ENCODE results near the gene LST1.
"Not testable (repeated sequence)": the region's sequence is repeated elsewhere in the genome, so short reads cannot be mapped to it uniquely, and the experiment has no call there.

The LST1 gene

GRCh38 chr6:31581434-31582229 is 4.4 kb upstream of the LST1 start:
- no peaks in the 10 kb centered on the region for H3K36me3 ChIP-seq (ENCODE audit: control insufficient read depth in 2 of 2, insufficient read depth in 2 of 2, low read length in 2 of 2)
- no peaks in the 10 kb centered on the region for H3K9me3 ChIP-seq (ENCODE audit: control insufficient read depth in 2 of 2, low read length in 2 of 2)
- peak overlapping the region; percentile 79 for H3K27ac ChIP-seq (ENCODE audit: low read length)
- peaks cover 19% of the 10 kb centered on the region for H3K4me1 ChIP-seq (ENCODE audit: control insufficient read depth, insufficient read depth, low read length)
- peak overlapping the region; percentile 88 to 91 for H3K9ac ChIP-seq (ENCODE audit: low read length in 2 of 2)
- H3K4me3 ChIP-seq (ENCODE audit: low read length in 2 of 2): peak overlapping the region; percentile 92 to 94
- H3K27me3 ChIP-seq (ENCODE audit: control insufficient read depth in 1 of 2, insufficient read depth in 2 of 2, low read length in 2 of 2): peaks cover under 1% of the 10 kb centered on the region in 2 donors

- Histone ChIP-seq H3K9ac (ENCODE audit: low read length in 2 of 2) (peak within 1 kb of the TSS; percentile 88 to 91), H3K27ac (ENCODE audit: low read length) (peak within 1 kb of the TSS; percentile 79), H3K27me3 (ENCODE audit: control insufficient read depth in 1 of 2, insufficient read depth in 2 of 2, low read length in 2 of 2) (peaks cover 2 to 6% of the 10 kb centered on the region in 2 donors), H3K36me3 (ENCODE audit: control insufficient read depth in 2 of 2, insufficient read depth in 2 of 2, low read length in 2 of 2) (no peaks in the 10 kb centered on the region), H3K9me3 (ENCODE audit: control insufficient read depth in 2 of 2, low read length in 2 of 2) (no peaks in the 10 kb centered on the region), H3K4me1 (ENCODE audit: control insufficient read depth, insufficient read depth, low read length) (peaks cover 19% of the 10 kb centered on the region), H3K4me3 (ENCODE audit: low read length in 2 of 2) (peak within 1 kb of the TSS; percentile 92 to 94)
Observed at GRCh38 chr6:31582230-31582643, 3.8 kb upstream of the LST1 start, which contains the start of gene LTB. LTB (minus strand) TSS chr6:31582424; CDS start chr6:31582417, 7 bp downstream.

- H3K9ac ChIP-seq (ENCODE audit: low read length in 2 of 2): no peak overlapping the region
- peaks cover 7 to 11% of the 10 kb centered on the region in 2 donors for H3K27me3 ChIP-seq (ENCODE audit: control insufficient read depth in 1 of 2, insufficient read depth in 2 of 2, low read length in 2 of 2)
- H3K4me3 ChIP-seq (ENCODE audit: low read length in 2 of 2): no peak overlapping the region
- H3K27ac ChIP-seq (ENCODE audit: low read length): no peak overlapping the region
- no peaks in the 10 kb centered on the region for H3K9me3 ChIP-seq (ENCODE audit: control insufficient read depth in 2 of 2, low read length in 2 of 2)
- no peaks in the 10 kb centered on the region for H3K36me3 ChIP-seq (ENCODE audit: control insufficient read depth in 2 of 2, insufficient read depth in 2 of 2, low read length in 2 of 2)
- peaks cover 16% of the 10 kb centered on the region for H3K4me1 ChIP-seq (ENCODE audit: control insufficient read depth, insufficient read depth, low read length)
Observed at GRCh38 chr6:31585491-31585890, 586 bp upstream of the LST1 start.

GRCh38 chr6:31586599-31587281 is 663 bp downstream of the LST1 start:
- H3K4me3 ChIP-seq (ENCODE audit: low read length in 2 of 2): no peak overlapping the region
- H3K27me3 ChIP-seq (ENCODE audit: control insufficient read depth in 1 of 2, insufficient read depth in 2 of 2, low read length in 2 of 2): peaks cover 7 to 11% of the 10 kb centered on the region in 2 donors
- no peak overlapping the region for H3K9ac ChIP-seq (ENCODE audit: low read length in 2 of 2)
- H3K9me3 ChIP-seq (ENCODE audit: control insufficient read depth in 2 of 2, low read length in 2 of 2): no peaks in the 10 kb centered on the region
- H3K27ac ChIP-seq (ENCODE audit: low read length): no peak overlapping the region
- no peaks in the 10 kb centered on the region for H3K36me3 ChIP-seq (ENCODE audit: control insufficient read depth in 2 of 2, insufficient read depth in 2 of 2, low read length in 2 of 2)
- peaks cover 5% of the 10 kb centered on the region for H3K4me1 ChIP-seq (ENCODE audit: control insufficient read depth, insufficient read depth, low read length)

- Histone ChIP-seq H3K27me3 (ENCODE audit: control insufficient read depth in 1 of 2, insufficient read depth in 2 of 2, low read length in 2 of 2) (peaks cover 7 to 11% of the 10 kb centered on the region in 2 donors), H3K4me1 (ENCODE audit: control insufficient read depth, insufficient read depth, low read length) (no peaks in the 10 kb centered on the region), H3K27ac (ENCODE audit: low read length) (no peak overlapping the region), H3K9ac (ENCODE audit: low read length in 2 of 2) (no peak overlapping the region), H3K36me3 (ENCODE audit: control insufficient read depth in 2 of 2, insufficient read depth in 2 of 2, low read length in 2 of 2) (no peaks in the 10 kb centered on the region), H3K9me3 (ENCODE audit: control insufficient read depth in 2 of 2, low read length in 2 of 2) (no peaks in the 10 kb centered on the region), H3K4me3 (ENCODE audit: low read length in 2 of 2) (no peak overlapping the region)
Observed at GRCh38 chr6:31587791-31588777, 2.0 kb downstream of the LST1 start.

- Histone ChIP-seq H3K9me3 (ENCODE audit: control insufficient read depth in 2 of 2, low read length in 2 of 2) (no peaks in the 10 kb centered on the region), H3K27ac (ENCODE audit: low read length) (no peak overlapping the region), H3K36me3 (ENCODE audit: control insufficient read depth in 2 of 2, insufficient read depth in 2 of 2, low read length in 2 of 2) (no peaks in the 10 kb centered on the region), H3K9ac (ENCODE audit: low read length in 2 of 2) (no peak overlapping the region), H3K4me1 (ENCODE audit: control insufficient read depth, insufficient read depth, low read length) (no peaks in the 10 kb centered on the region), H3K27me3 (ENCODE audit: control insufficient read depth in 1 of 2, insufficient read depth in 2 of 2, low read length in 2 of 2) (peaks cover 7 to 11% of the 10 kb centered on the region in 2 donors), H3K4me3 (ENCODE audit: low read length in 2 of 2) (no peak overlapping the region)
Observed at GRCh38 chr6:31588871-31589650, 3.0 kb downstream of the LST1 start.

GRCh38 chr6:31590691-31591090 is 4.6 kb downstream of the LST1 start:
- H3K27me3 ChIP-seq (ENCODE audit: control insufficient read depth in 1 of 2, insufficient read depth in 2 of 2, low read length in 2 of 2): peaks cover 7 to 11% of the 10 kb centered on the region in 2 donors
- H3K36me3 ChIP-seq (ENCODE audit: control insufficient read depth in 2 of 2, insufficient read depth in 2 of 2, low read length in 2 of 2); H3K27ac ChIP-seq (ENCODE audit: low read length); H3K9ac ChIP-seq (ENCODE audit: low read length in 2 of 2); H3K4me1 ChIP-seq (ENCODE audit: control insufficient read depth, insufficient read depth, low read length); H3K9me3 ChIP-seq (ENCODE audit: control insufficient read depth in 2 of 2, low read length in 2 of 2); H3K4me3 ChIP-seq (ENCODE audit: low read length in 2 of 2): not testable (repeated sequence)

- no peaks in the 10 kb centered on the region for H3K36me3 ChIP-seq (ENCODE audit: control insufficient read depth in 2 of 2, insufficient read depth in 2 of 2, low read length in 2 of 2)
- H3K9ac ChIP-seq (ENCODE audit: low read length in 2 of 2): no peak overlapping the region
- H3K4me3 ChIP-seq (ENCODE audit: low read length in 2 of 2): no peak overlapping the region
- H3K27me3 ChIP-seq (ENCODE audit: control insufficient read depth in 1 of 2, insufficient read depth in 2 of 2, low read length in 2 of 2): peaks cover 0 to 9% of the 10 kb centered on the region in 2 donors
- no peaks in the 10 kb centered on the region for H3K4me1 ChIP-seq (ENCODE audit: control insufficient read depth, insufficient read depth, low read length)
- no peak overlapping the region for H3K27ac ChIP-seq (ENCODE audit: low read length)
- H3K9me3 ChIP-seq (ENCODE audit: control insufficient read depth in 2 of 2, low read length in 2 of 2): no peaks in the 10 kb centered on the region
Observed at GRCh38 chr6:31592396-31592771, 6.3 kb downstream of the LST1 start.

GRCh38 chr6:31597006-31597405 is 10.9 kb downstream of the LST1 start:
- H3K4me1 ChIP-seq (ENCODE audit: control insufficient read depth, insufficient read depth, low read length): no peaks in the 10 kb centered on the region
- H3K9me3 ChIP-seq (ENCODE audit: control insufficient read depth in 2 of 2, low read length in 2 of 2): no peaks in the 10 kb centered on the region
- no peak overlapping the region for H3K4me3 ChIP-seq (ENCODE audit: low read length in 2 of 2)
- no peaks in the 10 kb centered on the region for H3K36me3 ChIP-seq (ENCODE audit: control insufficient read depth in 2 of 2, insufficient read depth in 2 of 2, low read length in 2 of 2)
- no peak overlapping the region for H3K9ac ChIP-seq (ENCODE audit: low read length in 2 of 2)
- H3K27me3 ChIP-seq (ENCODE audit: control insufficient read depth in 1 of 2, insufficient read depth in 2 of 2, low read length in 2 of 2): no peaks in the 10 kb centered on the region
- H3K27ac ChIP-seq (ENCODE audit: low read length): no peak overlapping the region

GRCh38 chr6:31607317-31607716 is 21.2 kb downstream of the LST1 start:
- Histone ChIP-seq H3K9ac (ENCODE audit: low read length in 2 of 2) (no peak overlapping the region), H3K4me3 (ENCODE audit: low read length in 2 of 2) (no peak overlapping the region), H3K4me1 (ENCODE audit: control insufficient read depth, insufficient read depth, low read length) (no peaks in the 10 kb centered on the region), H3K9me3 (ENCODE audit: control insufficient read depth in 2 of 2, low read length in 2 of 2) (no peaks in the 10 kb centered on the region), H3K36me3 (ENCODE audit: control insufficient read depth in 2 of 2, insufficient read depth in 2 of 2, low read length in 2 of 2) (no peaks in the 10 kb centered on the region), H3K27me3 (ENCODE audit: control insufficient read depth in 1 of 2, insufficient read depth in 2 of 2, low read length in 2 of 2) (no peaks in the 10 kb centered on the region), H3K27ac (ENCODE audit: low read length) (no peak overlapping the region)
